Glomerular endothelial cell (primary cell): Measurements from ENCODE around the gene IL6ST. TPM values are rescaled to one million over a fixed set of nuclear protein-coding genes. Genes with fewer than 3 reads are reported as not detected.
"Not testable (repeated sequence)": the region's sequence is repeated elsewhere in the genome, so short reads cannot be mapped to it uniquely, and the experiment has no call there.

Experiments
- DNase-seq: peaks from one replicate; pipeline ENCODE4 v3.0.0-alpha.2; 2011; ENCODE audit warnings: low read depth, low spot score; ENCODE audit errors: extremely low read depth
- total RNA-seq: library from RNA; depleted of rRNA; stranded (reverse); fragments of >200 nt; gene quantifications from 2 replicates; pipeline ENCODE4 v1.2.3, GENCODE V29; 2015

IL6ST gene
- total RNA-seq = 301 and 434 TPM in 2 replicates

DNA sequence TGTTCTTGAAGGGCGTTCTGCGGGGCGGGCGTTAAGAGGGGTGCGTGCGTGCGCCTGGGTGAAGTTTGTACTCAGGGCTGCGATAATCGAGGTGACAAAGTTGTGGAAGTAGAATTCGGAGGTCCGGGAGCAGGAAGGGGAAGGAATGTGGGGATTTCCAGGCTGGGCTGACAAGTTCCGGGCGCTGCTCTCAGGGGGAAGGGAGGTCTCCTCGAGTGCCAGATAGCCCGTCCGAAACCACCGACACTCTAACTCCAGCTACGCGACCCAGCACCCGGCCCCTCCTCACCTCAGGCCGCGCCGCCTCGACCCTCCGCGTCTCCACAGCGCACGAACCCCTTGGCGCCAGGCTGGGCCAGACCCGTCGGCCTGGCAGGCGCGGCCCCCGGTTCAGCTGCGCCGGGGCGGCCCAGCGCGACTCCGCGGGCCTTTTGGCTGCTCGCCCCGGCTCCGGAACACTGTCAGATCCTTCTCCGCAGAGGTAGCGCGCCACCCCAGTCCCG is at the start of gene IL6ST:
IL6ST (minus strand) TSS at position 469 of the 503 bp plus-strand sequence. CDS start 18,685 bp downstream, outside the sequence.
- DNase-seq = no peak

DNA sequence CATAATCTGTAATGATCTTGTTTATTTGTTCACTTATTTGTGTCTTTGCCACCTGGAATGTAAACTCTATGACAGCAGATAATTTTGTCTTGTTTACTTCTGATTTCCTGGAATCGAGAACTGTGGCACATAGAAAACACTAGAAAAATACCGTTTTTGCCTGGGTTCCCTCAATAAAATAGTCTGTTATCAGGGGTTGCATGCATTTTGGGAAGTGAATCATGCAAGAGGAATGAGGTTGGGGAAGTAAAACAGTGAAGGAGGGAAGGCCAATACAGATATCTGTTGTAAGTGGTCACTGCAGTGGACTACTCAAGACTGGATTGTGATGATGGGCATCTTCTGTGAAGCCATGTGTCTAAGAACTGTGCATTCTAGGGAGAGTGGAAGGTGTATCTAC is 45.2 kb upstream of the IL6ST start:
- no peak for DNase-seq

GRCh38 chr5:56038206-56038605 is 43.4 kb upstream of the IL6ST start:
- not testable (repeated sequence) for DNase-seq

DNA sequence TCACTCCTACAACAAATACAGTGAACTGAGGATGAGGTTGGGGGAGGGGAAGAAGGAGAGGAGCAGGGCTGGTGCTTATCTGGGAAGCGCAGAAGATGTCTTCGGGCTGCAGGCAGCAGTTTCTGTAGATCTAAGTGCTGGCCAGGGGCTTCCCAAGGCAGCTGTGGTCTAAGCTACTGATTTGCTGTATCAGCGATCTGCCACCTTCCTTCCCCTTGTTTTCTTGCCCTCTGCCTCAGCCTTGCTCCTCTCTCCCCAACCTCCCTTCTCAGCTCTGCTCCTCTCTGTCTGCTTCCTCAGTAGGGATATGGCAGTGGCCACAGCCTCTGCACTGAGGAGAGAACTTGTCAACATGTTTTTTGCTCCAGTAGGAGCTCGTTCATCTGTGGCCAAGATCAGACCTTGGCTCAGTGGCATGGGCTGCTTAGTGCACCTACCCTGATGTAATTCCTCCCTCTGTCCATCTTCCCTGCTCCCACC is 42.8 kb upstream of the IL6ST start:
- no peak for DNase-seq

GRCh38 chr5:56035394-56035793 is 40.6 kb upstream of the IL6ST start:
- DNase-seq = not testable (repeated sequence)

GRCh38 chr5:56029871-56030630 is 35.3 kb upstream of the IL6ST start:
- not testable (repeated sequence) for DNase-seq

DNA sequence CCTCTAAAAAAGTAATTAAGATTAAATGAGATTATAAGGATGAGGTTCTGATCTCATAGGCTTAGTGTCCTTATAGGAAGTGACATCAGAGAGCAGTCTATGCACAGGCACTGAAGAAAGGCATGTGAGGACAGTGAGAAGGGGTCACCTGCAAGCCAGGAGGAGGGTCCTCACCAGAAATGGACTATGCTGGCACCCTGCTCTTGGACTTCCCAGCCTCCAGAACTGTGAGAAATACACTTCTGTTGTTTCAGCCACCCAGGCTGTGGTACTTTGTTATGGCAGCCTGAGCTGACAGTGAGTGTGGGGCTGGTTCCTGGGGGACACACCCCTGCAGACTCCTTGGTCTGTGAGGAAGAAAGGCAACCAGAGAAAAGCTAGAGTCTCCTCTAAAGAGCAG is 34.7 kb upstream of the IL6ST start:
- DNase-seq = no peak

DNA sequence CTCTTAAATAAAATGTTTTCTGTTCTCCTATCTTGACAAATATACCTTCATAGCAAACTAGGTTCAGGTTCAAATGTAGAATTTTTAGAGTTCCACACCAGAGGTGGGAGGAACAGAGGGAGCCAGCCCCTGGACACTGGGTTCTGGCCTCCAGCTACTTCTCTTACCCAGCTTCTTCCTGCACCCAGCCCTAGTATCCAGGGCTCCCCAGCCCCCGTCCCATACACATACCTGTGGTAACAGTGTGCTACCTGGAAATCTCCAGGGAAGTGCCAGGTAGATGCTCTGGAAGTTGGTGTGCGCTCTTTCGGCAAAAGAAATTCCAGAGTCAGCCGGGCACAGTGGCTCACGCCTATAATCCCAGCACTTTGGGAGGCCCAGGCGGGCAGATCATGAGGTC is 33.9 kb upstream of the IL6ST start:
- no peak for DNase-seq

- DNase-seq = no peak
Measured at GRCh38 chr5:56026863-56027300, 32.1 kb upstream of the IL6ST start.

- DNase-seq = no peak
Measured at GRCh38 chr5:56025151-56025885, 30.6 kb upstream of the IL6ST start.

GRCh38 chr5:56024810-56025150 is 30.0 kb upstream of the IL6ST start:
- no peak for DNase-seq

DNA sequence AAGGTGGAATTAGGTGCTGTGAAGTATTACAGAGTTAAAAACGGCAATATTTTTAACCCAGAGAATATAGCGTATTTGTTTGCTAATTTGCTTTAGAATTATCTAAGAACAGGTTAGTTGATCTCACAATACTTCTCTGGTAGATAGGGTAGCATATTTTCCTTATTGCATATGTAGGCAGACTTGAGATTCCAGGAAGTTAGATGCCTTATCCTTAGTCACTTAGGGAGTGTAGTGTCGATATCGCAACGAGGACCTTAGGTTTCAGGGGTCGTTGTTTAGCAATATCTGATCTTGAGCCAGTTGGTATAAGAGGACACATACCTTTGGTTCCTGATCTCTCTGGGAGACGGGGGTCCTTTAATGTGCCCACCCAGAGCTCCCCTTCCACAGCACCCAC is 28.5 kb upstream of the IL6ST start:
- DNase-seq = no peak

- DNase-seq = no peak
Measured at GRCh38 chr5:56019306-56020272, 24.8 kb upstream of the IL6ST start.

- no peak for DNase-seq
Measured at GRCh38 chr5:56018832-56019231, 24.1 kb upstream of the IL6ST start.

GRCh38 chr5:56014701-56015100 is 19.9 kb upstream of the IL6ST start:
- DNase-seq = not testable (repeated sequence)

DNA sequence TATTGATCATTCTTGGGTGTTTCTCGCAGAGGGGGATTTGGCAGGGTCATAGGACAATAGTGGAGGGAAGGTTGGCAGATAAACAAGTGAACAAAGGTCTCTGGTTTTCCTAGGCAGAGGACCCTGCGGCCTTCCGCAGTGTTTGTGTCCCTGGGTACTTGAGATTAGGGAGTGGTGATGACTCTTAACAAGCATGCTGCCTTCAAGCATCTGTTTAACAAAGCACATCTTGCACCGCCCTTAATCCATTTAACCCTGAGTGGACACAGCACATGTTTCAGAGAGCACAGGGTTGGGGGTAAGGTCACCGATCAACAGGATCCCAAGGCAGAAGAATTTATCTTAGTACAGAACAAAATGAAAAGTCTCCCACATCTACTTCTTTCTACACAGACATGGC is 19.2 kb upstream of the IL6ST start:
- not testable (repeated sequence) for DNase-seq

DNA sequence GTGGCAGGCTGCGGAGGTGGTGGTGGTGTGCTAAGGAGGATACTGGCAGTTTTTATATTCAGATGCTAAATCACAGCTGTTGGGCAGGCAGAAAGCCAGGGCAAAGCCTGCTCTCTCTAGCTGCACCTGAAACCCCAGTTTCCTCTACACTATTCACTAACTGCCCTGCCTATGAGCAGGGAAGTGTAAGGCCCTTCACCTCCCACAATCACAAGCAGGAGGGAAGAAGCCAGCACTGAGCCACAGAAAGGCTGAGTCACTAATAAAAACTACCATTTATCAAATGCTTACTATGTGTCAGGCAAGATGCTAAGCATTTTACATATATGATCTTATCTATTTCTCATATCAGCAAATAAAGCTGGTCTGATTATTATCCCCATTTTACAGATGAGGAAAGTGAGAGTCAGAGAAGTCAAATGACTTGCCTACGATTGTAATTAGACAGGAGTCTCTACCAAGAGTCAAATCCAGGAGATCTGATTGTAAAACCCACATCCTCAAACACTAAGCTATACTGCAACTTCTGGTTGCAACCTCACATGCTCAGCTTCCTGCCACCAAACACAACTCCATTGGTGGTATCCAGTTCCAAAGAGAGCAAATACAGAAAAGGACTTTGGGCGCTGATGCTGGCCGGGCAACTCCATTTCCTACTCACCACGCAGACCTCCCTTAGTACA is 17.7 kb upstream of the IL6ST start:
- DNase-seq = no peak

- DNase-seq = no peak
Measured at GRCh38 chr5:56011835-56012234, 17.1 kb upstream of the IL6ST start.

- no peak for DNase-seq
Measured at GRCh38 chr5:56010431-56010830, 15.7 kb upstream of the IL6ST start.

DNA sequence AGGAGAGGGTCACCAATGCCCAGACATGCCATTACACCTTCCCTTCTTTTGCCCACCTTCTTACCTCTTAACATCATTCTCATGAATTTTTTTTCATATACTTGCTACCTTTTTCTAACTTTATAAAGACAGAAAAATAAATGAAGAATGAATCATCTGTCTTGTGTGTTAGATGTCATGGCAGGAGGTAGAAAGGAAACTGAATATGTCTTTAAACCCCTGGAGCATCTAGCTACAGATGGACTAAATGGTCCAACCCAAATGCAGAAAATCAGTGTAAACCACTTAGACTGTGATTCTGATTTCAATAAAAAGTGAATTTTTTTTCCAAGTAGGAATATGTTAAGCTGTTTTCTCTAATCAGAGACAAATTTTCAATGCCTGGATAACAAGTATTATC is 11.8 kb upstream of the IL6ST start:
- DNase-seq = no peak
